CD14-positive monocyte (primary cell): Measurements from ENCODE around the gene SSH3. TPM values are rescaled to one million over a fixed set of nuclear protein-coding genes. Genes with fewer than 3 reads are reported as not detected.

Experiments
- DNase-seq, 3 donors: peaks; one replicate each; pipeline ENCODE4 v3.0.0-alpha.2; 2011 to 2022
- H2AFZ ChIP-seq: 2 replicates; pipeline ENCODE4 v1.6.0; 2012; ENCODE audit warnings: mild to moderate bottlenecking, low read depth, low read length, inconsistent platforms; ENCODE audit not compliant: insufficient read depth, poor library complexity, severe bottlenecking
- H3K27ac ChIP-seq, 2 donors: 1 replicate in 1 of 2; 2 replicates in 1 of 2; pipeline ENCODE4 v1.5.1; 2012 to 2013; ENCODE audit warnings: low read length in 2 of 2, control low read depth in 1 of 2, inconsistent platforms in 1 of 2, low read depth in 1 of 2, mild to moderate bottlenecking in 1 of 2
- H3K27me3 ChIP-seq, 2 donors: one replicate each; pipeline versions ENCODE4 v1.6.0 to v1.6.1; 2011 to 2013; ENCODE audit warnings: low read length in 2 of 2; ENCODE audit not compliant: control insufficient read depth in 2 of 2, insufficient read depth in 2 of 2
- H3K36me3 ChIP-seq, 2 donors: replicated peaks in 1 of 2; 1 replicate in 1 of 2; 2 replicates in 1 of 2; pipeline versions ENCODE4 v1.5.1 to v1.6.1; 2012 to 2013; ENCODE audit warnings: low read length in 2 of 2, control low read depth in 1 of 2, inconsistent platforms in 1 of 2, mild to moderate bottlenecking in 1 of 2; ENCODE audit not compliant: insufficient read depth in 2 of 2, control insufficient read depth in 1 of 2
- H3K4me1 ChIP-seq, 2 donors: 1 replicate in 1 of 2; 2 replicates in 1 of 2; pipeline versions ENCODE4 v1.5.1 to v1.6.1; 2012 to 2013; ENCODE audit warnings: low read length in 2 of 2, control low read depth in 1 of 2, inconsistent platforms in 1 of 2, mild to moderate bottlenecking in 1 of 2, moderate library complexity in 1 of 2; ENCODE audit not compliant: insufficient read depth in 2 of 2, control insufficient read depth in 1 of 2
- H3K4me2 ChIP-seq: replicated peaks from 2 replicates; pipeline ENCODE3; 2012; ENCODE audit warnings: low read length, moderate library complexity, mild to moderate bottlenecking; ENCODE audit not compliant: poor library complexity, severe bottlenecking; ENCODE audit errors: extremely low read depth
- H3K4me3 ChIP-seq, 3 experiments: fragments of 200-600 bp in 1 of 3; sonication (generic) in 1 of 3; replicated peaks in 1 of 3; 1 replicate in 2 of 3; 2 replicates in 1 of 3; pipeline ENCODE4 v1.5.1; 2011 to 2013; ENCODE audit warnings: low read length in 3 of 3, mild to moderate bottlenecking in 3 of 3, control low read depth in 2 of 3, low read depth in 2 of 3, inconsistent platforms in 1 of 3, moderate library complexity in 1 of 3
- H3K79me2 ChIP-seq: 2 replicates; pipeline ENCODE4 v1.6.0; 2012; ENCODE audit warnings: mild to moderate bottlenecking, control low read depth, inconsistent platforms, low read length, moderate library complexity; ENCODE audit not compliant: insufficient read depth
- H3K9ac ChIP-seq: 2 replicates; pipeline ENCODE4 v1.6.0; 2017; ENCODE audit warnings: low read length, mild to moderate bottlenecking; ENCODE audit not compliant: insufficient read depth, poor library complexity, severe bottlenecking
- H3K9me3 ChIP-seq, 2 donors: replicated peaks in 1 of 2; 1 replicate in 1 of 2; 2 replicates in 1 of 2; pipeline versions ENCODE4 v1.5.1 to v1.6.1; 2012 to 2013; ENCODE audit warnings: low read length in 2 of 2, control low read depth in 1 of 2; ENCODE audit not compliant: control insufficient read depth in 1 of 2, insufficient read depth in 1 of 2
- H4K20me1 ChIP-seq: 2 replicates; pipeline ENCODE4 v1.6.0; 2012; ENCODE audit warnings: mild to moderate bottlenecking, low read length, control low read depth, moderate library complexity; ENCODE audit not compliant: insufficient read depth
- H3K27ac Mint-ChIP-seq, 7 donors: one replicate each; pipeline ENCODE4 v1.8.0; 2020; ENCODE audit warnings: mild to moderate bottlenecking in 7 of 7, mixed read lengths in 7 of 7, moderate library complexity in 6 of 7, inconsistent platforms in 2 of 7
- H3K27me3 Mint-ChIP-seq, 3 donors: one replicate each; pipeline ENCODE4 v1.8.0; 2021 to 2022; ENCODE audit warnings: low read depth in 3 of 3, mild to moderate bottlenecking in 3 of 3, mixed read lengths in 3 of 3, moderate library complexity in 3 of 3, inconsistent platforms in 1 of 3
- H3K36me3 Mint-ChIP-seq, 2 donors: one replicate each; pipeline ENCODE4 v1.8.0; 2020; ENCODE audit warnings: mixed read lengths in 2 of 2, inconsistent platforms in 1 of 2, mild to moderate bottlenecking in 1 of 2
- H3K4me1 Mint-ChIP-seq: one replicate; pipeline ENCODE4 v1.8.0; 2020; ENCODE audit warnings: mild to moderate bottlenecking, mixed read lengths
- H3K4me3 Mint-ChIP-seq, 2 donors: one replicate each; pipeline ENCODE4 v1.8.0; 2020; ENCODE audit warnings: mild to moderate bottlenecking in 2 of 2, mixed read lengths in 2 of 2, moderate library complexity in 1 of 2
- H3K9me3 Mint-ChIP-seq, 7 donors: one replicate each; pipeline ENCODE4 v1.8.0; 2020 to 2022; ENCODE audit warnings: mixed read lengths in 7 of 7, mild to moderate bottlenecking in 6 of 7, moderate library complexity in 6 of 7, inconsistent platforms in 2 of 7
- CTCF ChIP-seq: fragments of 200-600 bp; IDR thresholded peaks from one replicate; pipeline ENCODE4 v1.8.0; 2022; ENCODE audit warnings: antibody characterized with exemption, mild to moderate bottlenecking
- whole genome bisulfite sequencing: methylation state at CpG from one replicate; pipeline ENCODE4 v1.1.5; 2013; ENCODE audit warnings: missing lambda C conversion rate; ENCODE audit not compliant: insufficient coverage; 5-methylcytosine and 5-hydroxymethylcytosine counted together
- intact Hi-C, 2 donors: fragments of 100-400 bp; cut with micrococcal nuclease; formaldehyde crosslinking; loops; one replicate each; pipeline versions ENCODE4 v1.15.0 to v1.15.1; 2023
- polyA plus RNA-seq, 3 donors: library from polyadenylated mRNA; depleted of rRNA in 1 of 3; unstranded in 2 of 3; stranded (reverse) in 1 of 3; fragments of 300-500 nt in 2 of 3; fragments of >200 nt in 1 of 3; fragmentation: Illumina TruSeq in 2 of 3; gene quantifications; 1 replicate in 2 of 3; 2 replicates in 1 of 3; pipeline ENCODE4 v1.2.3, GENCODE V29; 2012 to 2021

Gene SSH3
- polyA plus RNA-seq, 3 donors = 3.6 to 23.3 (median 5.8) TPM

GRCh38 chr11:67261640-67261945 is 41.7 kb upstream of the SSH3 start:
- Histone ChIP-seq H3K4me3 (peak overlapping the region in 1 of 3 experiments; percentile 61), H3K4me2 (peak overlapping the region; percentile 71), H4K20me1 (peaks cover 24% of the 10 kb centered on the region), H2AFZ (peak overlapping the region; percentile 61), H3K9ac (no peak overlapping the region), H3K4me1 (peaks cover 37 to 54% of the 10 kb centered on the region in 2 donors), H3K9me3 (no peaks in the 10 kb centered on the region), H3K79me2 (peaks cover 28% of the 10 kb centered on the region), H3K36me3 (peaks cover 8% of the 10 kb centered on the region in 2 donors), H3K27me3 (peaks cover 0 to 3% of the 10 kb centered on the region in 2 donors), H3K27ac (no peak overlapping the region)
- H3K27ac Mint-ChIP-seq = no peak overlapping the region
- TF ChIP-seq CTCF = no peak
- intact Hi-C loops = loop anchor here in 1 of 2 donors (5.0 kb wide), 1 partner anchor 121 kb away; no protein-coding TSS in a partner anchor
- peaks cover 12 to 23% of the 10 kb centered on the region in 2 donors for H3K36me3 Mint-ChIP-seq
- peaks cover 51% of the 10 kb centered on the region for H3K4me1 Mint-ChIP-seq
- WGBS = 29% methylated on average over 15 of the region's 18 CpGs
- no peak for DNase-seq
- no peak overlapping the region for H3K4me3 Mint-ChIP-seq
- peaks cover 13 to 26% (median 25%) of the 10 kb centered on the region in 3 donors for H3K27me3 Mint-ChIP-seq
- no peaks in the 10 kb centered on the region for H3K9me3 Mint-ChIP-seq

GRCh38 chr11:67261946-67262681 is 41.2 kb upstream of the SSH3 start:
- H3K4me3 Mint-ChIP-seq = peak overlapping the region in 1 of 2 donors; percentile 82
- no peak for TF ChIP-seq CTCF
- Histone ChIP-seq H3K4me2 (peak overlapping the region; percentile 71), H3K27ac (peak overlapping the region in 1 of 2 donors; percentile 77), H3K27me3 (peaks cover 0 to 3% of the 10 kb centered on the region in 2 donors), H3K79me2 (peaks cover 33% of the 10 kb centered on the region), H4K20me1 (peaks cover 19% of the 10 kb centered on the region), H3K4me1 (peaks cover 37 to 54% of the 10 kb centered on the region in 2 donors), H3K9ac (no peak overlapping the region), H2AFZ (no peak overlapping the region), H3K36me3 (peaks cover 2 to 3% of the 10 kb centered on the region in 2 donors), H3K9me3 (no peaks in the 10 kb centered on the region), H3K4me3 (peak overlapping the region in 1 of 3 experiments; percentile 64)
- peaks cover 49% of the 10 kb centered on the region for H3K4me1 Mint-ChIP-seq
- WGBS = 63% methylated on average over 15 of the region's 18 CpGs
- H3K27ac Mint-ChIP-seq = peak overlapping the region; percentile 91 to 99 (median 97)
- H3K9me3 Mint-ChIP-seq = peaks cover 0 to 1% (median 0%) of the 10 kb centered on the region in 7 donors
- H3K36me3 Mint-ChIP-seq = peaks cover 6 to 18% of the 10 kb centered on the region in 2 donors
- intact Hi-C loops = loop anchor here in 1 of 2 donors (2.0 to 5.0 kb wide), 2 partner anchors 55 to 120 kb away; no protein-coding TSS in a partner anchor
- no peak for DNase-seq
- H3K27me3 Mint-ChIP-seq = peaks cover 13 to 26% (median 25%) of the 10 kb centered on the region in 3 donors
